GM19328 (cell line): ENCODE results near the gene LRRC46.

ENCODE experiments used
- ATAC-seq: cut with Tn5 transposase; IDR thresholded peaks from one replicate; pipeline ENCODE4 v1.9.1; 2021; ENCODE audit warnings: mild to moderate bottlenecking, moderate library complexity; ENCODE audit not compliant: unreplicated experiment

The LRRC46 gene

DNA sequence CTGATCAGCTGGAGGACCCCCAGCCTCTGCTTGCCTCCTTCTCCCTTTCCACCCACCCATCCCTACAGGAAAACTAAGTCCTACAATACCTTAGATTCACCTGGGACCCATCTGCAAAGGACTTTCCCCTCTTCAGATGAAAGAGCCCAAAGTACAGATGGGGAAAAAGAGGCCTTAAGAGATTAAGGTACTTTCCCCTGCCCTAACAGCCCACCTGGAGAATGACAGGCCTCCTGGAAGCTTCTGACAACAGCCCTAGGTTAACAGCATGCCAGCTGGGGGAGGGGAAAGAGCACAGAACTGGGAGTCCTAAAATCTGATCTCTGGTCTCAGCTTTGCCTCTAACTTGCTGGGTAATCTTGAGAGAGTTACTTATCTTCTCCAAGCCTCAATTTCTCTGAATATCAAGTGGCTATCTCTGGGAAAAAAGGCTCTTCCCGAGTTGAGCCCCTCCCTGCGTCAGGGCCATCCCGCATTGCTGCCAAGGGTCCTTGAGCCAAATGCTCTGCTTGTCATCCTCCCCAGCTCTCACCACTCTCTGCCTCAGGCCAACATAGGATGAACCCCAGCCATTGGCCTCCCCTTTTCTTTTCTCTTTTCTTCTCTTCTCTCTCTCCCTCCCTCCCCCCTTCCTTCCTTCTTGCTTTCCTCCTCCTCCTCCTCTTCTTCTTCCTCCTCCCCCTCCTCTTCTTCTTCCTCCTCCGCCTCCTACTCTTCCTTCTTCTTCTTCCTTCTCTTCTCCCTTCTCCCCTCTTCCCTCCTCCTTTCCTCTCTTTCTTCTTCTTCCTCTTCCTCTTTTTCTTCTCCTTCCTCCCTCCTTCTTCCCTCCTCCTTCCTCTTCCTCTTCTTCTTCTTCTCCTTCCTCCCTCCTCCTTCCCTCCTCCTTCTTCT lies 42.0 kb downstream of the LRRC46 start:
- no peak for ATAC-seq

DNA sequence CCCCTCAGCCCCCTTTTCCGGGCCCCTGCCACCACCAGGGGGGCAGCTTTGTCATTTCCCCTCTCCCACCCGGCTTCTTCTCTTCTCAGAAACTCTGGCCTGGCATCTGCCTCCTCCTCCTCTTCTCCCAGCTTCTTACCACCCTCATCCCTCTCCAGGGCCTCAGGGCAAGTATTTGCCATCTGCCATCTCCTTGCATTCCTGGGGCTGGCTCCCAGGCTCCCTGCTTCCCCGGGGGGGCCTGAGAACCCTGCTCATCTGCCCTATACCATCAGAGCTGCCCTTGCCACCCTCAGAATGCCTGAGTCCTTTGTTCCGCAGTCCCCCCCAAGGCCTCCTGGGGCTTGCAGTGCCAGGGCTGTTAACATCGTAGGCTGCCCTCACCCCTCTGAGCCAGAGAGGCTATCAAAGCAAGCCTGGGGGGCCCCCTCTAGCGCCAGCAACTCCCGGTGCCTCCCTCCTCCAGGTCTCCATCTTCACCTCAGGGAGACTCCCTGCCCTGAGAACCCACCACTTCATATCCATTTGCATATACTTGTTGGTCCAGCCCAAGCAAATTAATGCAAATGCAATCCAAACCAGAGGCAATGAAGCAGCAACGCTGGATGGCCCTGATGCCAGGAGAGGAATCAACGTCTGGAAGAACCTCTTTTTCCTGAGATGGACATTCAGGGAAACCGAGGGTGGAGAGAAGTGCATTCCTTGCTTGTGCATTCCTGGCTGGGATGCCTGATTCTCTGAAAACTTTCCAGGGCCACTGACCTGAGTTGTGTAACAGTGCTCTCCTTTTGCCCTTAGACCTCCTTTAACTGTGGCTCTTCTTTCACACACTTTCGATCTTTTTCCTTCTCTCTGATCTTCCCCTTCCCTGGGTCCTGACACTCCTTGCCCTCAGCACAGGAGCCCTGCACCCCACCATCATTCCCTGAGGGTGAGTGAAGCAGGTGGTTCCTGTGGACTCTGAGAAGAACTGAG lies 43.8 kb downstream of the LRRC46 start:
- no peak for ATAC-seq

DNA sequence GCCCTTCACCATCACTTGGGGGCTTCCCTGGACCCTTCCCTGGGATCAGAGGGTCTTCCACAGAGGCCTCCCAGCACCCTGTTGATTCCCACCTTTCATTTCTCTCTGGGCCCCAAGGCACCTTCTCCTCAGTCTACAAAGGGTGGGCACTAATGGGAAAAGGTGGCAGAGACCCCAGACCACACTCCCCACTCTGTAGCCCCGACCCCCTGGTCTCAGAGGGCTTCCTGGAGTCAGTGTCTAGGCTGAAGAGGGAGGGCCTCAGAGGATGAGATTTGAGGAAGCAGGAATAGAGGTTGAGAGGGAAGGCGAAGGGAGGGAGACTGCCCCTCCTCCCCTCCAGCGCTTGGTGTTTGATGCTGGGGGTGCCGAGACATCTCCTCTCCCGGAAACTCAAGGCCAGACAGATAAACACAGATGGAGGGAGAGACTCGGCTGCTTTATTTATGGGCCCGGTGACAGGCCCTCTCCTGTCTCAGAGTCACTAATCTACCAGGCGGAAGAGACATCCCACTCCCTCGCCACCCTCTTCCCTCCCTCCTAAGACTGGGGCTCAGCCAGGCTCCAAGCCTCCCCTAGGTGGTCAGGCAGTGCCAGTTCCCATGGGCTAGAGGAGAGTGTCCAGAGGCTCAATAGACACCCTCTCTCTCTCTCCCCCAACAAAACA lies 46.0 kb downstream of the LRRC46 start:
- no peak for ATAC-seq

DNA sequence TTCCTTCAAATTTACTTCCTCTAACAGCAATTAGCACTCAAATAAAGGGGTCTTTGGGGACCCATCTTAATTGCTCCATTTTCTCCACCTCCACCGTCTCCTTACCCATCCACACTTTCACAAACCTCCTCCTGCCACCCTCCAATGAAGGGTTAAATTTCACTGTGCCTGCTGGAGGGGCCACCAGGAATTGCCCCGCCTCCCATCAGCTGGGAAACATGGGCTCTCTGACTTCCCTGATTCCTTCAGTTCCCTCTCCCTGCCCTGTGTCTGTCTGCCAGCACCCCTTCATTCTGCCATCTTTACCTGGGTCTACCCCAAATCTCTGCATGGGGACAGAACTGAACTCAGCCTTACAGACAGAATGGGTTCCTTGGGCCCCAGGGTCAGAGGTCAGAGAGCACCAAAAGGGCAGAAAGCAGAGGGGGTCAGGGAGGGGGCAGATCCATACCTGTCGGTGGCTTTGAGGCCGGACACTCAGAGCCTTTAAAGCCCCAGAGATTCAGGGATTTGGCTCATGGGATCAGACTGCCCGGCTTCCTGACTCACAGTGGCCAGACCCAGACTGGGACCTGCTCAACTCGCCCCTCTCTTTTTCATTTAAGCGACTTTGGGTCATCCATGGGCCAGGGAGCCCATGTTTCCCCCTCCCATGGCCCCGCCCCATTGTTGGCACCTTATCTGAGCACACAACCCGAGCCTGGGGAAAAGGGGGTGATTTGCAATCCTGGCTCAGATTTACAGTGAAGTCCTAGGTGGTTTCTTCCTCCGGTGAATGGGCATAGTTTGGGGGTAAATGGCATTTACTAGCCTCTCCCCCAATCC lies 46.9 kb downstream of the LRRC46 start:
- no peak for ATAC-seq

DNA sequence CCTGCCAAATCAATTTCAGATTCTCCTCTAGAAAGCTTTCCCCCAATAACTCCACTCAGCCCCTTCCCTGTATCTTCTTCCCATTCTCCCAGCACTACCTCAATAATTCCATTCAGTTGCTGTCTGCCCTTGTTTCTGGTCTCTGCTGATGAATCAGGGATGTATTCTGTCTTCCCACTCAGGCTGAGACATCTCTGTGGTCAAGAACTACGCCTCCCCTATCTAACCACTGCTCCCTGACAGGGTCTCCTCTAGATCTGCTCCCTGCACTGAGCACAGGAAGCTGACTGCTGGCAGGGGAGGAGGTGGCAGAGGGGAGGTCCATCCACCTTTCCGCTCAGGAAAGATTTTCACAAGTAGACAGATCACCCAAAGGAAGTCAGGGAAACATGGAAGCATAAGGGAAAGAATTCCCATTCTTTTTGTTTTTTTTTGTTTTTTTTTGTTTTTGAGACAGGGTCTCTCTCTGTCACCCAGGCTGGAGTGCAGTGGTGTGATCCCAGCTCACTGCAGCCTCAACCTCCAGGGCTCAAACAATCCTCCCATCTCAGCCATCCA lies 47.6 kb downstream of the LRRC46 start:
- no peak for ATAC-seq

DNA sequence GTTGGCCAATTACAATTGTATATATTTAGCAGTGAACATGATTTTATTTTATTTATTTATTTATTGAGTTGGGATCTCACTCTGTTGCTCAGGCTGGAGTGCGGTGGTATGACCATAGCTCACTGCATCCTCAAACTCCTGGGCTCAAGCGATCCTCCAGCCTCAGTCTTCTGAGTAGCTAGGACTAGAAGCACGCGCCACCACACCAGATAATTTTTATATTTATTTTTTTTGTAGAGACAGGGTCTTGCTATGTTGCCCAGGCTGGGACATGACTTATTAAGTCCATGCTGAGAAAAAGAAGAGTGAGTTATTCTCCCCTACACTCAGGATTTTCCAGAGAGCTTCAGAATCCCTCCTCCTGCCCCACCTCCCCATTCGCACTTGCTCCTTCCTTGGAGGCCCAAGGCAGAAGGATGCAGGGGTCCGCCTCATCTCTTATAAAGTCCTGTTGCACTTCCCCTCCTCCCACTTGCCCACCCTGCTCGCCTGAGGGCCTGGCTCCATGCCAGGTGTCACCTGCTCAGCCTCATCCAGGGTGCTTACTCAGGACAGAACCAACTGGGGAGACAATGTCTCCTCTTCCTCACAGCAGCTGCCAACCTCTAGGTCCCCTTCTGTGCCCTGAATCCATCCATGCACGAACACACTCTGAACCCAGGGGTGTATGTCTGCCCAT lies 48.4 kb downstream of the LRRC46 start:
- ATAC-seq = no peak

DNA sequence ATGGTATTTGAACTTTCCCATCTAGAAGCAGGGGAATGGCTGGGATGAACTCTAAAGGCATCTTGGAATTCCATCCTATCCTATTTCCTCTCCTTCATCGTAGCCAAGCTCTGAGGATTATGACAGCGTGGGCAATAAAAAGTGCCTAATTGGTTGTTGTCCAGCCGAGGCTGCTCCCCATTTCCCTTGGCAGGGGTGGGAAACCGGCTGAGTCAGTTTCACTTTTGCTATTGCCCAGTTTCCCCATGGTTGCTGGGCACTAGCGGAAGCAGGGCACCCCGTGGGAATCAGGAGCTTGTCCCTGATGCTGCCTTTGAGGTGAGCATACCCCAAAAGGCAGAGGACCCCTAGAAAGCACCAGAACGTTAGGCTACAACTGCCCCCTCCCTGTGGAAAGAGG lies 50.8 kb downstream of the LRRC46 start:
- ATAC-seq = no peak

DNA sequence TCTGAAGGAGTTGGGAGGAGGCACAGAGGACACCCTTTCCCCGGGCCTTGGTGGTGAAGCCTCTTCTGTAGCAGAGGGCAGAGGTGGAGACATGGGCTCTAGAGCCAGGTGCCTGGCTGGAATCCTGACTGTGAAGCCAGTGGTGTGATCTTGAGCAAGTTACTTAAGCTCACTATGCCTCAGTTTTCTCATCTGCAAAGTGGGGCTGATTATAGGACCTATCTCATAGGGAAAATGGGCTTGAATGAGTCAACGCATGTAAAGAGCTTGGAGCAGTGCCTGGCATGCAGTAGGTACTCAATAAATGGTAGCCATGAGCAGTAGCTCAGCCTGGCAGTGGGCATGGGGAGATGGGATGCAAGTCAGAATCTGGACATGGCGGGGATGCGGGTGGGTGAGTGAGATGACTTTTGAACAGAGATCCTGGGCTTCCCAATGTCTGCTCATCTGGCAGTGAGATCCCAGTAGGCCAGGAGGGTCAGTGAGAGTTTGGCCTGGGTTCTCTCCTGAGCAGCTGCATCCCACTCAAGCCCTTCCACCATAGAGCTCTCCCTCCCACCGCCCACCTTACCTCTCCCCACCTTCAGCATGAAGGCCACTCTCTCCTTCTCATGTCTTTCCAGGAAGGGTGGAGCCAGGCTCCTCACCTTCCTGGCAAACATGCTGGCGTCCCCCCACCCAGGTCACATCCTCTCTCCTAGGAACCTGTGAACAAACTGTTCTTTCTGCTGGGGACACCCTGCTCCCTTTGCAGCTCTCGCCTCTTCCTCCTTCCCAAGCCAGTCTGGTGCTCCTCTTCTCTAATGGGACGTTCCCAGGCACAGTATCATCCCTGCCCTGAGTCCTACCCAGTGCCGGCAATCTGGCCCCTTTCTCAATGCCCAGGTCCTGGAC lies 51.5 kb downstream of the LRRC46 start:
- no peak for ATAC-seq

DNA sequence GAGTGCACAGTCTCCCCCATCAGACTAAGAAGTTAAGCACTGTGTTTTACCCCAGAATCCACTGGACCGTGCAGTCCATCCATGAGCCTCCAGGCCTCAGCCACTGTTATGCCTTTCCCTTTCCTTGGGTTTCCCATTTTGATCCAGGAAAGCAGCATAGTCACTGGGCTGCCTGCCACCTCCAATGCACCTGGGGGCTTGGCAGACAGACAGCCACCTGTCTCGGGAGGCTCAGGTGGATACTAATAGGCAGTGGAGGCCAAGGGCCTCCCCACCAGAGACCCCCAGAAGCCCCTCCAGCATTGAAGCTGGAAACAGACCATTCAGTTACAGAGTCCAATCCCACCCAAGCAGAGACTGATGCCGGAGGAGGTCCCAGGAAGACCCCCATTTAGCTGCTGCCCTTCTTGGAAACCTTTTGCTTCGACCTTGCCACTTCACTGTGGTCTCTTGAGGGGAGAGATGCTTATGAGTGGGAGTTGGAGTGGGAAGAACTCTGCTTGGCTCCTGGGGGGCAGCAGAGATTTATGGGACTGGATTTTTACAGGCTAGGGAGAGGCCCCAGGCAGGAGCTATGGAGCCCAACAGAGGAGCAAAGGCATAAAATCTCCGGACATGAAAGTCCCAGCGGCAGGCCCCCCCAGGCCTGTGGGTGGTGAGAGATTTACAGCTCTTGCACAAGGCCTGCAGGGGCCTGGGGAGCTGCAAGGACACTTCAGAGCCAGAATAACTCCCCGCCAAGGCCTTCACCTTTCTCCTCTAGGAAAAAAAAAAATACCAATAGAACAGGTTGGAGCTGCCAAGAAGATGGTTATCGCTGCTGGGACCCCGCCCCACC lies 52.3 kb downstream of the LRRC46 start:
- no peak for ATAC-seq

DNA sequence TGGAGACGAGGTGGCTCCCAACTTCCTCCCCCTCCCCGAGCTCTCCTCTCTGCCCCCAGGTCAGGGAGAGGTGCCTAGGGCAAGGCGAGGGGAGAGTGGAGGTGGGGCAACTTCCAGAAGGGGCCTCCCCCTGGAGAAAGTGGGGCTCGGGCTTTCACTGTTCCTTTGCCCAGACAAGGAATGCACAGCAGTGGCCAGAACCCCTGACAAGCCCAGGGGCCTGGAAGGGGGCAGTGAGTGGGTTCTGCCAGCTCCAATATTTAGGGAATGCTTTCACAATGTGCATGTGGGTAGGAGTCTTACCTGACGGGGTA lies 52.9 kb downstream of the LRRC46 start:
- no peak for ATAC-seq

DNA sequence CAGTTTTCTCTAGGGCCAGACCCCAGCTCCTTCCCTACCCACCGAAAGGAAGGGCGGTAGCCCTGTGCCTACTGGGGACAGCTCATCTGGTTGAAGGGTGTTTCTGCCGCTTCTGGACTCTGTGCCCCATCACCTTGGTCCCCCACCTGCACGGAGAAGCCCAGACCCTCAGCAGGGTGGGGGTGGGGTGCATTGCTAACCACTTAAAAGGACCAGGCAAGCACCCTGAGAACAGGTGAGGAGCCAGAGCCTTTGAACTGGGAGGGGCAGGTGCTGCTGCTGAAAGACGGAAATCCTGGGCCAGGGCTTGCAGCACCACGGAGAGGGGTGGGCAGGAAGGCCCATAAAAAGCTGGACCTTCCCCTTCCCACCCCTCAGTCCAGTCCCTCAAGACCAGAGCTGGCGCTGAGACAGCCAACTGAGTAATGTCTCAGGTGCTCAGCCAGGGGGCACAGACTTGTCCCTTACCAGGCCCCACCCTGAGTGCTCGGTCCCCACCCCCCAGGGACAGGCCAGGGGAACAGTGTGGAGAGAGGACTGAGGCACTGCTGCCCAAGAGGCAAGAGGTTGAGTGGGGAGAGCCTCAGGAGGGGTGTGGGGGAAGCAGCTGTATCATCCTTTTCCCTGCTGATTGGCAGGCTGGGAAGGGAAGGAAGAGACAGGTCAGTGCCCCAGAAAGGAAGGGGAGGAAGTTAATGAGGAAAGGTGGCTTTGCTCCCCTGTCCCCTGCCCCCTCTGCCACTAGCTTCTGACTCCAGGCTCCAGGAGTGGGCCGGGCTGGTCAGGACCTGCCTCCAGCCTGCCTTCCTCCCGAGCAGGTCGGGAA lies 53.6 kb downstream of the LRRC46 start:
- ATAC-seq = no peak
